ENCODE measurements around the gene HOPX. TPM values are rescaled to one million over a fixed set of nuclear protein-coding genes. Genes with fewer than 3 reads are reported as not detected.
"Not testable (repeated sequence)": the region's sequence is repeated elsewhere in the genome, so short reads cannot be mapped to it uniquely, and the experiment has no call there.

Gene HOPX
- total RNA-seq, 2 donors from 2014 or later: 2.0 to 3.1 TPM

GRCh38 chr4:56671373-56671772 lies 9.7 kb downstream of the HOPX start:
- no peaks in the 10 kb centered on the region for H3K27me3 ChIP-seq (replicated peaks; ENCODE audit: insufficient read depth)
- H3K27ac ChIP-seq: no peak overlapping the region
- DNase-seq (ENCODE audit: low spot score): no peak
- no peaks in the 10 kb centered on the region for H3K9me3 ChIP-seq
- H3K4me3 ChIP-seq: no peak overlapping the region
- H3K36me3 ChIP-seq: no peaks in the 10 kb centered on the region
- no peaks in the 10 kb centered on the region for H3K4me1 ChIP-seq (ENCODE audit: control insufficient read depth in 1 of 2, low read depth in 2 of 2)
- TF ChIP-seq CTCF (IDR thresholded peaks at IDR 0.05): no peak
- ATAC-seq (ENCODE audit: insufficient number of reproducible peaks, low FRiP score, low read depth): no peak

- Histone ChIP-seq H3K27ac (no peak overlapping the region), H3K4me1 (ENCODE audit: control insufficient read depth in 1 of 2, low read depth in 2 of 2) (no peaks in the 10 kb centered on the region), H3K4me3 (no peak overlapping the region), H3K36me3 (no peaks in the 10 kb centered on the region), H3K9me3 (no peaks in the 10 kb centered on the region), H3K27me3 (replicated peaks; ENCODE audit: insufficient read depth) (no peaks in the 10 kb centered on the region)
- no peak for TF ChIP-seq CTCF (IDR thresholded peaks at IDR 0.05)
- no peak for ATAC-seq (ENCODE audit: insufficient number of reproducible peaks, low FRiP score, low read depth)
- DNase-seq (ENCODE audit: low spot score): no peak
These were observed 12.8 kb downstream of the HOPX start for GRCh38 chr4:56668267-56668666.

GRCh38 chr4:56667396-56667795 lies 13.7 kb downstream of the HOPX start:
- not testable (repeated sequence) for H3K36me3 ChIP-seq; ATAC-seq (ENCODE audit: insufficient number of reproducible peaks, low FRiP score, low read depth); H3K27me3 ChIP-seq (replicated peaks; ENCODE audit: insufficient read depth); DNase-seq (ENCODE audit: low spot score); H3K4me1 ChIP-seq (ENCODE audit: control insufficient read depth in 1 of 2, low read depth in 2 of 2); H3K27ac ChIP-seq; H3K4me3 ChIP-seq; H3K9me3 ChIP-seq

- Histone ChIP-seq H3K4me3 (no peak overlapping the region), H3K9me3 (no peaks in the 10 kb centered on the region), H3K36me3 (no peaks in the 10 kb centered on the region), H3K27ac (no peak overlapping the region), H3K27me3 (replicated peaks; ENCODE audit: insufficient read depth) (no peaks in the 10 kb centered on the region), H3K4me1 (ENCODE audit: control insufficient read depth in 1 of 2, low read depth in 2 of 2) (no peaks in the 10 kb centered on the region)
- TF ChIP-seq CTCF (IDR thresholded peaks at IDR 0.05): no peak
- DNase-seq (ENCODE audit: low spot score) (no peak), ATAC-seq (ENCODE audit: insufficient number of reproducible peaks, low FRiP score, low read depth) (no peak)
These were observed 14.8 kb downstream of the HOPX start for GRCh38 chr4:56666279-56666678.

- H3K4me1 ChIP-seq (ENCODE audit: control insufficient read depth in 1 of 2, low read depth in 2 of 2): no peaks in the 10 kb centered on the region
- DNase-seq (ENCODE audit: low spot score) (no peak), ATAC-seq (ENCODE audit: insufficient number of reproducible peaks, low FRiP score, low read depth) (no peak)
- H3K9me3 ChIP-seq: no peaks in the 10 kb centered on the region
- no peak overlapping the region for H3K4me3 ChIP-seq
- H3K27ac ChIP-seq: no peak overlapping the region
- no peaks in the 10 kb centered on the region for H3K36me3 ChIP-seq
- no peaks in the 10 kb centered on the region for H3K27me3 ChIP-seq (replicated peaks; ENCODE audit: insufficient read depth)
- TF ChIP-seq CTCF (IDR thresholded peaks at IDR 0.05): no peak
These were observed 15.3 kb downstream of the HOPX start for GRCh38 chr4:56665781-56666180.

GRCh38 chr4:56662782-56663468 lies 18.2 kb downstream of the HOPX start:
- ATAC-seq (ENCODE audit: insufficient number of reproducible peaks, low FRiP score, low read depth): no peak
- H3K4me1 ChIP-seq (ENCODE audit: control insufficient read depth in 1 of 2, low read depth in 2 of 2): no peaks in the 10 kb centered on the region
- no peaks in the 10 kb centered on the region for H3K9me3 ChIP-seq
- no peak overlapping the region for H3K4me3 ChIP-seq
- no peaks in the 10 kb centered on the region for H3K27me3 ChIP-seq (replicated peaks; ENCODE audit: insufficient read depth)
- no peak for TF ChIP-seq CTCF (IDR thresholded peaks at IDR 0.05)
- H3K36me3 ChIP-seq: no peaks in the 10 kb centered on the region
- H3K27ac ChIP-seq: no peak overlapping the region
- DNase-seq (ENCODE audit: low spot score): no peak
